Neural progenitor cell (in vitro differentiated cells): ENCODE measurements around the gene CLTCL1.

Experiments
- EZH2phosphoT487 ChIP-seq: fragments of 200-600 bp; sonication (generic); IDR thresholded peaks from 2 replicates; pipeline ENCODE4 v1.6.1; 2017; ENCODE audit warnings: antibody characterized with exemption
- TF ChIP-seq, protein P1 (sequence below): fragments of 200-600 bp; sonication (generic); IDR thresholded peaks from 2 replicates; pipeline ENCODE4 v1.5.1; 2017; ENCODE audit warnings: antibody characterized with exemption, mild to moderate bottlenecking

DNA sequence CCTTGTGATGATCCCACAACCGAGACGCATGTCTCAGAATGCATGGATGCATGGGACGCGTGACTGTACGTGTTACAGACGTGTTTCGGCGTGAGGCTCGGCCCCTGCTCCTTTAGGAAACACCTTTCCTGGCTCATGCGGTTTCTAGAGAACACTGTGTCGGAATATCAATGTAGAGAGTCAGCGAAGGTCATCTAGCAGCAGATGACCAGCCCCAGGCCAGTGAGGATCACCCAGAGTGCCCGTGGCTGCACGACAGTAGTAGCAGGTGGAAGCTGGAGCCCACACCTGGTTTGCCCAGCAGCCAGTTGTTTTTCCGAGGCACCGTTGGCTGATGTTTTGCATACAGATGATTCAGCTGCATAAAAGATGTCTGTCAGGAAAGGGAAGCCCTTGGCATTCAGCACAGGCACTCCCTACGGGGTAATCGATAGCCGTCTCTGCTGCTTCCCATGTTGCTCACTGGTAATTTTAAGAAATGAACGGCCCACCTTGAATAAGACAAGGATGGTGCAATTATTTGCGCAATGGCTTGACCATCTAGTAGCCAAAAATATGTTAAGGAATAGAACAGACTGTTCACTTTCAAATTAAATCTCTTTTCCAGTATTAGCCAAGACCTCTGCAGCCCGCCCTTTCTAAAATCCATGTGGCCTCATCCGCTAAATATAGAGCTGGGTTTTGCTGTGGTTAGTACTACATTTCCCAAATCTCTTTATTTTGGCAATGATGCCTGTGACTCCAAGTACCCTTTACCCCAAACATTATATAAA is 1.1 kb upstream of the CLTCL1 start:
- TF ChIP-seq EZH2phosphoT487: no peak
- TF ChIP-seq, protein P1, sequence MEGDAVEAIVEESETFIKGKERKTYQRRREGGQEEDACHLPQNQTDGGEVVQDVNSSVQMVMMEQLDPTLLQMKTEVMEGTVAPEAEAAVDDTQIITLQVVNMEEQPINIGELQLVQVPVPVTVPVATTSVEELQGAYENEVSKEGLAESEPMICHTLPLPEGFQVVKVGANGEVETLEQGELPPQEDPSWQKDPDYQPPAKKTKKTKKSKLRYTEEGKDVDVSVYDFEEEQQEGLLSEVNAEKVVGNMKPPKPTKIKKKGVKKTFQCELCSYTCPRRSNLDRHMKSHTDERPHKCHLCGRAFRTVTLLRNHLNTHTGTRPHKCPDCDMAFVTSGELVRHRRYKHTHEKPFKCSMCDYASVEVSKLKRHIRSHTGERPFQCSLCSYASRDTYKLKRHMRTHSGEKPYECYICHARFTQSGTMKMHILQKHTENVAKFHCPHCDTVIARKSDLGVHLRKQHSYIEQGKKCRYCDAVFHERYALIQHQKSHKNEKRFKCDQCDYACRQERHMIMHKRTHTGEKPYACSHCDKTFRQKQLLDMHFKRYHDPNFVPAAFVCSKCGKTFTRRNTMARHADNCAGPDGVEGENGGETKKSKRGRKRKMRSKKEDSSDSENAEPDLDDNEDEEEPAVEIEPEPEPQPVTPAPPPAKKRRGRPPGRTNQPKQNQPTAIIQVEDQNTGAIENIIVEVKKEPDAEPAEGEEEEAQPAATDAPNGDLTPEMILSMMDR: no peak
